Activated gamma-delta T cell (primary cell): ENCODE measurements around the gene AP4M1.
A peak's percentile ranks its signal among the peaks of the same experiment; 100 is the strongest.

Experiments
- DNase-seq: peaks from one replicate; lab custom pipeline; 2025; lab: John Stamatoyannopoulos, UW

The AP4M1 gene

DNA sequence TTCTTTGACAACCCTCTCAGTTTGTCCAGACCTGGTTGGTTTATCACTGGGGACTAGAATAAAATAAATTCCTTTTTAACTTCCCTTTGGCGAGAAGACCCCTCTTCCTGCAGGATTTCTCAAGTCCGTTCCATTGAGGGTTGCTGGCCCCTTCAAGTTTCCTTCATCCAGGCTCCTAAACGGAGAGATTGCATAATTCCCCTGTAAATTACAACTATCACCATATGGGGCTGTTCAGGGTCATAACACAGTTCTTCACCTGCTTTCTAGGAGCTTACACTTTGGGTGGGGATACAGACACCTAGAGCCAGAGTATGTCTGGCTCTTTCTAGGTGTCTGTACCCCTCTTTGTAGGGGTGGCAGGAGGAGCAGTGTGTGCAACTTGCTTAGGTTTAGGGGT, 15.9 kb upstream of the AP4M1 start:
- no peak for DNase-seq

DNA sequence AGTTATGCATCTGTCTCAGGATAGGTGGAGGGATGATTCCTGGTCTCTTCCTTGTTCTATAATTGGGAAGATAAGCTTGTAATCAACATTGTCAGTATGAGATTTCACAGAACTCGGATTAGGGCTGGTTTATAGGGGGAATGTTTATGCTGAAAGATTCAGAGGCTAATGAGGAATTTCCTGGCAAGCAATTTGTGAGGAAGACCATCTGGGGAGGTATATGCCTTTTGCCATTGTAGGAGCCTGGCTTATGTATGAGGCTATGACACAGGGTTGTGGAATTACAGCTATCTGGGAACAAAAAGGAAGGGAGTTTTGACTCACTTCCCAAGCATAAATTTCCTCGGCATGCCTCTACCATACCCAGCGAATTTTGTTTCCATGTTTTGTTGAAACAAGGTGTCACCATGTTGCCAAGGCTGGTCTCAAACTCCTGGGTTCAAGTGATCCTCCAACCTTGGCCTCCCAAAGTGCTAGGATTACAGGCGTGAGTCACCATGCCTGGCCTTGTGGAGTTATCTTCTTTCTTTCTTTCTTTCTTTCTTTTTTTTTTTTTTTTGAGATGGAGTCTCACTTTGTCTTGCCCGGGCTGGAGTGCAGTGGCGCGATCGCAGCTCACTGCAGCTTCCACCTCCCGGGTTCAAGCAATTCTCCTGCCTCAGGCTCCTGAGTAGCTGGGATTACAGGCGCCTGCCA, 14.2 kb upstream of the AP4M1 start:
- DNase-seq = no peak

DNA sequence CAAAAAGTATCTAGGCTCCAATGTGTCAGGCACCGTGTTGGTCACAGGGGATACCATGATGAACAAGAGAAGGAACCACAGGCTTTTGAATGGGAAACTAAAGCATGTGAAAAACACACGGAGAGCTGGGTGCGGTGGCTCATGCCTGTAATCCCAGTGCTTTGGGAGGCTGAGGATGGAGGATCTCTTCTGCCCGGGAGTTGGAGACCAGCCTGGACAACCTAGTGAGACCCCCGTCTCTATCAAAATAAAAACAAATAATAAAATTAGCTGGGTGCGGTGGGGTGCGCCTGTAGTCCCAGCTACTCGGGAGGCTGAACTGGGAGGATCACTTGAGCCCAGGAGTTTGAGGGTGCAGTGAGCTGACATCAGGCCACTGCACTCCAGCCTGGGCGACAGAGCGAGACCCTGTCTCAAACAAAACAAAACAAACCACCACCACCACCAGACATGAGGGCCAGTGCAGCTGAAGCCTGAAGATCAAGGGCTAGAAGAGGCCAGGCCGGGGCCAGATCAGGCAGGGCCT, 13.3 kb upstream of the AP4M1 start:
- DNase-seq = no peak

DNA sequence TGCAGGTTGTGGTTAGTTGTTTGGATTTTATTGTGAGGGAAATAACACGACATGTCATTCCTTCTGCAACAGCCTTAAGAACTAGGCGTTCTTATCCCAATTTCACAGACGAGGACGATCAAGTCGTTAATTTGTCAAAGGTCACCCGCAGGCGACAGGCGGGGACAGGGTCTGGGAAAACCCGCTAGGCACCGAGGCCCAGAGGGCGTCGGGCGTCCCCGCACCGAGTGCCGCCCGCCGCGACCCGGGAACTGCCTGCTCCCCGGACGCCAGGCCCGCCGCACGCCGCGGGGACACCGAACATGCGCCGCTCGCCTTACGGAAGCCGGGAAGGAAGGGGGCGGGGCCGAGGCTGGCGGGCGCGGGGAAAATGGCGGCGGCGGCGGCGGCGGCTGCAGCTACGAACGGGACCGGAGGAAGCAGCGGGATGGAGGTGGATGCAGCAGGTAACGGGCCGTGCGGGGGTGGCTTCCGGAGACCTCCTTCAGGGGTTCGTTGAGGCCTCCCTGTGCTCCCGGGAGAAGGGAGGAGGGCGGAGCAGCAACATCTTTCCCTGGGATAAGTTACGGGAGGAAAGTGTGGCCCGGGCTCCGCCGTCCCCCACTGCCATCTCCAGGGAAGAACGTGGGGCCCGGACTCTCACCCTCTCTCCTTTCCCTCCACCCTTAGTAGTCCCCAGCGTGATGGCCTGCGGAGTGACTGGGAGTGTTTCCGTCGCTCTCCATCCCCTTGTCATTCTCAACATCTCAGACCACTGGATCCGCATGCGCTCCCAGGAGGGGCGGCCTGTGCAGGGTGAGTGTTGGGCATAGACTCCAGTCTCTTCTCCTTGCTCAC, 12.6 kb upstream of the AP4M1 start, which contains the start of gene COPS6:
Gene COPS6, plus strand, starts transcription at position 349 of the 837 bp plus-strand sequence. Its CDS starts 22 bp downstream, at position 371.
- peak; percentile 82 for DNase-seq

DNA sequence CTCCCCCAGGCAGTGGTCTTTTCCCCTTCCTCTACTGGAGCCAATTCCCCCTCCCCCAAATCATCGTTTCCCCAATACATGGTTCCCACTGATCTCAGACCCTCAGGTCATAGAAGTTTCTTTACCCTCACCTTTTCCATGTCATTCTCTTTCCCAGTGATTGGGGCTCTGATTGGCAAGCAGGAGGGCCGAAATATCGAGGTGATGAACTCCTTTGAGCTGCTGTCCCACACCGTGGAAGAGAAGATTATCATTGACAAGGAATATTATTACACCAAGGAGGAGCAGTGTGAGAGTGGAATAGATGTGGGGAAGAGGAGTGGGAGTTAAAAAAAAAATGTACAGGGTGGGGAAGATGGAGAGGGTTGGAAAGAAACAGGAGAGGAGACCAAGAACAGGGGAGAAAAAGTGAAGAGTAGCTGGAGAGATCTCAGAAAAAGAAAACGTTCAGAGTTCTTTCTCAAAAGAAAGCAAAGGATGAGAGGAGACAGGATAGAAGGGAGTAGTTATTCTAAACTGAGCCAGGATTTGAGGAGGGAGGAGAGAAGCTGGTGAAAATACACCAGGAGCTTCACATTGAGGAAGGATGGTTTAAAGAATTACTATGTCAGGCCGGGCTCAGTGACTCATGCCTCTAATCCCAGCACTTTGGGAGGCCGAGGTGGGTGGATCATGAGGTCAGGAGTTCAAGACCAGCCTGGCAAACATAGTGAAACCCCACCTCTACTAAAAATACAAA, 11.8 kb upstream of the AP4M1 start:
- no peak for DNase-seq

DNA sequence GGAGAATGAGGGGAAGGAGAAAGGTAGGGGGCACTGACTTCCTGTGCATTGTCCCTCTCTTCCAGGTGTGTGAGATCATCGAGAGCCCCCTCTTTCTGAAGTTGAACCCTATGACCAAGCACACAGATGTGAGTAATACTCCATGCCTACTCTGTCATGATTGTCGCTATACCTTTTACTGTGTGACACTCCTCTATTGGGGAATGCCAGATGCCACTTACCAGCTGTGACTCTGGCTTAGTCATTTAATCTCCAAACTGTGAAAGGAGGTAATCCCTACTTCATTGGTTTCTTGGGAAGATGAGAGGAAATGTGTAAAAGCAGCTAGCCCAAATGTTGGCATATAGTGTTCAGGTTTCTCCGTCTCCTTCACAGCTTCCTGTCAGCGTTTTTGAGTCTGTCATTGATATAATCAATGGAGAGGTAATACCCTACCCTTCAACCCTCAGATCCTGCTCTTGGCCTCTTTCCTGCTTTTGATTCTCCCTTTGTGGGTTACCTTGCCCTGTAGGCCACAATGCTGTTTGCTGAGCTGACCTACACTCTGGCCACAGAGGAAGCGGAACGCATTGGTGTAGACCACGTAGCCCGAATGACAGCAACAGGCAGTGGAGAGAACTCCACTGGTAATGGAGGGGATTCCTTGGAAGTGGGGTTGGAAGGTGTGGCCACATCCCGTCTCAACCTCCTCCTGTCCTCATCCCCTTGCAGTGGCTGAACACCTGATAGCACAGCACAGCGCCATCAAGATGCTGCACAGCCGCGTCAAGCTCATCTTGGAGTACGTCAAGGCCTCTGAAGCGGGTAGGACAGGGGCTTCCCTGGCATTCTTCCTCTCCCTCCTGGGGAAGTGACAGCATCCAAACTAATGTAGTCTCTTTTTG, 10.7 kb upstream of the AP4M1 start:
- DNase-seq = no peak

DNA sequence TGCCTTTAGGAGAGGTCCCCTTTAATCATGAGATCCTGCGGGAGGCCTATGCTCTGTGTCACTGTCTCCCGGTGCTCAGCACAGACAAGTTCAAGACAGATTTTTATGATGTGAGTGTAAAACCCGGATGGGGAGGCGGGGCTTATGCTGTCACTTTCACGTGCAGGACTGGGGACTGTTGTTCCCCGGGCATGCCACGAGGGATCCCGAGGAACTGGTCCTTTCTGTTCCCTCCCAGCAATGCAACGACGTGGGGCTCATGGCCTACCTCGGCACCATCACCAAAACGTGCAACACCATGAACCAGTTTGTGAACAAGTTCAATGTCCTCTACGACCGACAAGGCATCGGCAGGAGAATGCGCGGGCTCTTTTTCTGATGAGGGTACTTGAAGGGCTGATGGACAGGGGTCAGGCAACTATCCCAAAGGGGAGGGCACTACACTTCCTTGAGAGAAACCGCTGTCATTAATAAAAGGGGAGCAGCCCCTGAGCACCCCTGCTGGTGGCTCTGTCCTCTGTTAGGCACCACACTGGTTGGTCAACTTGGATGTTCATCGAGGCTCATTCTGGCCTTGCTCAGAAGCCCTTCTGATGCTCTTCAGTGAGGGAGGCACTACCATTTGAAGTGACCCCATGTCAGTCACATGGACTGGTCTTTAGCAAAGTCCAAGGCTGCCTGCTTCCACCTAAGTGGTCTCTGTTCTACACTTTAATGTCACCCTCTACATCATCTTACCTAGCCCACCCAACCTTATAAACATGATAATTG, 9.8 kb upstream of the AP4M1 start:
- DNase-seq = no peak

DNA sequence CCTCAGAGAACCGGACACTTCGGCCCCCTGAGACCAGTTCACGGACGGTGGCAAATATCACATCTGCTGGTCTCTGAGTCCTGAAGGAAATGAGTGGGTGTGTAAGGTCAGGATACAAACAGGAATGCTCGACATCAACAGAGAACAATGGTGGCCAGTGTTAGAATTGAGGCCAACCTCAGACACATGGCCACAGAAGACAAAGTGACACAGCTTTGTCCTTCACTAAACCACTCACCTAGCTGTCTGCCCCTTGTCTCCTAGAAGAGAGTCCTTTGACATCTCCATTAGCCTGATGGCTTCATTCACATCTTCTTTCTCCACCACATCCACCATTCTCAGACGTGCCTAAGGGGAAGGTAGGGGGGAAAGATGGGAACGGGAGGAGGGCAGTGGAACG, 8.4 kb upstream of the AP4M1 start:
- DNase-seq = no peak

DNA sequence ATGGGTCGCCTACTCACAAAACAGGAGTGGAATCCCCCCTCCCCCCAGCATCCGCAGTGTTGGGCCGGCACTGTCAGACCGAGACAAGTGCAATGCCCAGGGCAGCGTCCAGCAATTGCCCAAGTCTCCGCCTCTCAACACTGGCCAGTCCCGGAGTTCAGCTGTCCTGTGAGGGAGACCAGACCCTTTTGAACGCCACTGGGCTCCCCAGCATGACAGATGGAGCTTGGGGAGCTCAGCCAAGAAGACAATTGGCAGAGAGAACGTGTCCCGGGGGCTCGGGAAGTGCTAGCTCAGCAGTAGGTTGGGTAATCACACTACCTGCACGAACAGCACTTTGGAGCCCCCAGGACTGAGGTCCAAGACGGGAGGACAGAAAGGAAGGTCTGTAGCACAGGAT, 7.9 kb upstream of the AP4M1 start:
- no peak for DNase-seq

DNA sequence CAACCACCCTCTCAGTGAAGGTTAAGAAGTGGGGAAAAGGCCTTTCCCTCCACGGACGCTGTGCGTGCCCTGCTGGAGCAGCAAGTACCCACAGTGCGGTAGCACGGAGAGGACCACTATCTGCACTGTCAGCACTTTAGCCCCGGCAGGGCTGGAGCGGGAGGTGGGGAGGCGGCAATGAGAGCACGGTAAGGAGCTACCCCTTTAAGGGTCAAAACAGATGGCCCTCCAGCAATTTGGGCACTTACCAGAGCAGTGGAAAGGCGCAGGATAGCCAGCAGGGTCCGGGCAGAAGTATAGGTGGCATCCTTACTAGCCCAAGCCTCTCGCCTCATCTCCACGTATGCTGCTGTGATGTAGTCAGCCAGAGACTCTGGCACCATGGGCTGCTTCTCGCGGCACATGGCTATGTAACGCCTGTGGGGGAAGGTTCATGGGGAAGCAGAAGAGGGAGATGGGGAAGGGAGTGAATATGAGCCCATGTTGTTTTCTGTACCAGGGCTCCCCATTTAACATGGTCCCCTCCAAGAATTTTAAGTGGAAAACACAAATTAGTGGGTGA, 7.4 kb upstream of the AP4M1 start:
- no peak for DNase-seq

DNA sequence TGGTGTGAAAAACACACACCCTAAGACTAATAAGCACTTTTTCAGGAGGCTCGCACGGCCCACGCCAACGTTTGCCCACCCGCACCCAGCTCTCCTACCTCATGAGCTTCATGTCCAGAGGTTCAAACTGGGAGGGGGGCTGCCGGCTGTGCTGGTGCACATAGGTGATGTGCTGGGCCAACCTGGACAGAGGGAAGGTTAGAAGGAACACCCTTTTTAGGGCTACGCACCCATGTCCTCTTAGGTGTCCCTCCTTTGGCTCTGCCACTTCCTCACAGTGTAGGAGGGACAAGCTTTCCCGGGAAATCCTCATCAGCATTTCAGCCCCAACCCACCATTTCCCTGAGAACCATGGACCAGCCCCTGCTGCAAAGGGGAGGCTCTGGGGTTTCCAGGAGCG, 6.2 kb upstream of the AP4M1 start:
- no peak for DNase-seq

DNA sequence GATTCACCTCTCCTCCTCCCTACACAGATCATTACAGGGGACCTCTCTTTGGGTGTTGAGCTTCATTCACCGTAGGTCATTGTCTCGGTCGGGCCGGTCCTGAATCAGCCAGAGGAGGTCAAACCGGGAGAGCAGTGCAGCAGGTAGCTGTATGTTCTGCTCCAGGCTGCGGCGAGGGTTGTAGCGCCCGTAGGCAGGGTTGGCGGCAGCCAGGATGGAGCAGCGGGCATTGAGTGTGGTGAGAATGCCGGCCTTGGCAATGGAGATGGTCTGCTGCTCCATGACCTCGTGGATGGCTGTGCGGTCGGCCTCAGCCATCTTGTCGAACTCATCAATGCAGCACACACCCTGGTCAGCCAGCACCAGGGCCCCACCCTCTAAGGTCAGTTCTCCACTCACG, 5.7 kb upstream of the AP4M1 start:
- no peak for DNase-seq

DNA sequence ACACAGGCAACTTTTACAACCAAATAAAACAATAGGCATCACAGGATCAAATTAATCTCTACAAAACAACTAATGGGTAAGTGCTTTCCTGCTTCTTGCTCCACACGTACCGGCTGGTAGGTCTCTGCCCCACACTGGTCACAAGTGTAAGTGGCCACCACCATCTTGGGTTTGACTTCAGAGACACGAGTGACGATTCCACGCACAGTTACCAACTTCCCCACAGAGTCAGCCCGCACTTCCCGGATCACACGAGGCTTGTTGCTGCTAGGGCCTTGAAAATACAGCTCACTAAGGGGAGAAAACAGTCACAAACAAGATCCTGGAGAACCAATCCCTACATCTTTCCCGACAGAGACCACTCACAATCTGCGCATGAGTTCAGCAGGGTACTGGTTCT, 2.5 kb upstream of the AP4M1 start:
- no peak for DNase-seq

DNA sequence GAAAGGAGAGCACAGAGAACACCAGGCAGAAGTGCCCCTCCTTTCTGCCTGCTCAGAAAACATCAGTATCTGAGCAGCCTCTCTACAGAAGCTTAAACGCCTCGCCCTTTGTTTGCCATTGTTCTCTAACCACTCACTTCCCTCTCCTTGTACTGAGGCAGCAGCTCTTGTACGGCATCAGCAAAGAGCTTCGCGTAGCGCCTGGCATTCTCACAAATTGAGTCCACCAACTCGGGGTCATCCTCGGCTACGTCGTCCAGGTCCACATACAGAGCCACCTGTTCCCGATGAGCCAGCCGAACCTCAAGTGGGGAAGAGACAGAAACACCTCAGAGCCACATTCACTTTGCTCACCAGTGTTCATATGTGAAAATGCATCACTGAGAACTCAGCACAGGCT, 2.0 kb upstream of the AP4M1 start:
- DNase-seq = no peak

DNA sequence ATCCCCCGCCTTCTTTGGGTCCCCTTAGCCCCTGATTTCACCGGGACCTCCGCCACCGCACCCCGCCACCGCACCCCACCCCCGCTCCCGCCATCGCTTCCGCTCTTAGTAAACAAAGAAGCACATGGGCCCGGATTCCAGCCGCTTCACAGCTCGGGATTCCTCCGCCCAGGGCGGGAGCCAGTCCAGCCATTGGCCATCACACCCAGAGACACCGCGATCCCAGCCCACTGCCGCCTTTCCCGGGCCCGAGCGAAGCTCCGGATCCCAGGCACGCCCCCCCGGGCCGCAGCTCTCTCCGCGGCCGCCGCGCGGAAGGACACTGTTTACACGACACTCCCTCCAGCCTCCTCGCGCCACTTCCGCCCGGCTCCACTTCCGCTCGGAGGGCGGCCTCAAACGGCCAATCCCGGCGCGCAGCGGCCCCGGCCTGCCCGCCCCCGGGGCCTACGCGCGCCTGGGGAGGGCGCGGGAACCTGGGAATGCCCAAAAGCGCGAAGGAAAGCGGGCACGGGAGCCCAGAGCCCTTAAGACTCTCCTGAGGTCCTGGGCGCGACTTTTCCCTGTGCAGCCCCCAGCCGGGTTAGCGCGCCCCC, 925 bp upstream of the AP4M1 start:
- peak; percentile 86 for DNase-seq

DNA sequence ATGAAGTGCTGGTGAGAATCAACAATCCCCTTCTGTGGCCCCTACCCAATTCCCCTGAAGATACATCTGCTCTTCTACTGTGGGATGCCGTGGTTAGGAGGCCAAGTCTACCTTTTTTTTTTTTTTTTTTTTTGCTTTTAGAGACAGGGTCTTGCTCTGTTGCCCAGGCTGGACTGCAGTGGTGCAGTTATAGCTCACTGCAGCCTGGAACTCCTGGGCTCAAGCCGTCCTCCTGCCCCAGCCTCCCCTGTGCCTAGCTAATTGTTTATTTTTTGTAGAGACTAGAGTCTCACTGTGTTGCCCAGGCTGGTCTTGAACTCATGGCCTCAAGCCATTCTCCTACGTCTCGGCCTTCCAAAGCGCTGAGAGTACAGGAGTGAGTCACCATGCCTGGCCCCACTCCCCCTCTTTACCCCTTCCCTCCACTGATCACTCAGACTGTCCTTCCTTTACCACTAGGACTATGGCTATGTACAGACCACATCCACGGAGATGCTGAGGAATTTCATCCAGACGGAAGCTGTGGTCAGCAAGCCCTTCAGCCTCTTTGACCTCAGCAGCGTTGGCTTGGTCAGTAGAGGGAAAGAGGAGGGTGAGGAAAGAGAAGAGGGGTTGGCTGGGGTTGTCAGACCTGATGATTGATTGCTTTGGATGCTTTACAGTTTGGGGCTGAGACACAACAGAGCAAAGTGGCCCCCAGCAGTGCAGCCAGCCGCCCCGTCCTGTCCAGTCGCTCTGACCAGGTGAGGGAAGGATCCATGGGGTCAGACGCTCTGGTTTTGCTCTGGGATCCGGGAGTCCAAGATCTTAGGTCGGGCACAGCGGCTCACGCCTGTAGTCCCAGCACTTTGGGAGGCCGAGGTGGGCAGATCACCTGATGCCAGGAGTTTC, 1.8 kb downstream of the AP4M1 start:
- no peak for DNase-seq

DNA sequence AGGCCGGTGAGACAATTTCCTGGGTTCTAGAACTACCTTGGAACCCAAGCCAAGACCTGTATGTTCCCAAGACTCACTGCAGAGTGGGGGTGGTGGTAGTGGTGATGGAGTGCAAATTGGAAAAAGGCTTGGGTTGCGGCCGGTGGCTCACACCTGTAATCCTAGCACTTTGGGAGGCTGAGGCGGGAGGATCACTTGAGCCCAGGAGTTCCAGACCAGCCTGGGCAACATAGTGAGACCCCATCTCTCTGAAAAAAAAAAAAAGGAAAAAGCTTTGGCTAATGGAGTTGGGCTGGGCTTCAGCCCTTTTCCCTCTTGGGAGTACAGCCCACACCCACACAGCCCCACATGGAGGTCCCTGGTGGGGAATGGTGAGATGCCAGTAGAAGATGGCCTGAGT, 4.1 kb downstream of the AP4M1 start:
- no peak for DNase-seq

DNA sequence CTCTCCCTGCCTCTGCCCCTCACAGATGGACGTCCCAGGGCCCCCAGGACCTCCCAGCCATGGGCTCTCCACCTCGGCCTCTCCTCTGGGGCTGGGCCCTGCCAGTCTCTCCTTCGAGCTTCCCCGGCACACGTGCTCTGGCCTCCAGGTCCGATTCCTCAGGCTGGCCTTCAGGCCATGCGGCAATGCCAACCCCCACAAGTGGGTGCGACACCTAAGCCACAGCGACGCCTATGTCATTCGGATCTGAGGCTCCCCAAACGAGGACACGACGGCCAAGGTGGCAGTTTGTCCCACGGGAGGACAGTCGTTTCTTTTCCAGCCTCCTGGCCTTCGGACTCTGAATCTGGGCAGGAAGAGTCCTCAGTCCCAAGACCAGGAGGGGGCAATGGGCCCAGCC, 5.2 kb downstream of the AP4M1 start:
- DNase-seq = no peak
